ENCODE data around the gene ELMOD1. TPM values are rescaled to one million over a fixed set of nuclear protein-coding genes. Genes with fewer than 3 reads are reported as not detected.
"Not testable (repeated sequence)": the region's sequence is repeated elsewhere in the genome, so short reads cannot be mapped to it uniquely, and the experiment has no call there.

The ELMOD1 gene
- total RNA-seq, 3 donors from 2014 or later (not counting 1 experiment from before 2014, with no cell fraction given) = not detected

- Mint-ChIP-seq H3K4me1 (peaks cover 12 to 18% of the 10 kb centered on the region in 2 donors), H3K36me3 (no peaks in the 10 kb centered on the region)
Observed at GRCh38 chr11:107570015-107570414, 20.9 kb upstream of the ELMOD1 start.

GRCh38 chr11:107573438-107573837 lies 17.5 kb upstream of the ELMOD1 start:
- WGBS (ENCODE audit: insufficient coverage) = 70% methylated on average over 1 of the region's 1 CpG
- no peaks in the 10 kb centered on the region for H3K9me3 ChIP-seq (ENCODE audit: control insufficient read depth, insufficient read depth, low read length)
- no peak overlapping the region for H3K4me3 ChIP-seq (ENCODE audit: low read length)

More at GRCh38 chr11:107570015-107570414, 20.9 kb upstream of the ELMOD1 start:
- no peak overlapping the region for H3K4me3 Mint-ChIP-seq
- 90% methylated on average over 12 of the region's 12 CpGs for WGBS (ENCODE audit: insufficient coverage)
- H3K27me3 Mint-ChIP-seq (ENCODE audit: low read depth in 2 of 2) = peaks cover 17 to 34% of the 10 kb centered on the region in 2 donors
- DNase-seq = no peak
- TF ChIP-seq, protein P1, sequence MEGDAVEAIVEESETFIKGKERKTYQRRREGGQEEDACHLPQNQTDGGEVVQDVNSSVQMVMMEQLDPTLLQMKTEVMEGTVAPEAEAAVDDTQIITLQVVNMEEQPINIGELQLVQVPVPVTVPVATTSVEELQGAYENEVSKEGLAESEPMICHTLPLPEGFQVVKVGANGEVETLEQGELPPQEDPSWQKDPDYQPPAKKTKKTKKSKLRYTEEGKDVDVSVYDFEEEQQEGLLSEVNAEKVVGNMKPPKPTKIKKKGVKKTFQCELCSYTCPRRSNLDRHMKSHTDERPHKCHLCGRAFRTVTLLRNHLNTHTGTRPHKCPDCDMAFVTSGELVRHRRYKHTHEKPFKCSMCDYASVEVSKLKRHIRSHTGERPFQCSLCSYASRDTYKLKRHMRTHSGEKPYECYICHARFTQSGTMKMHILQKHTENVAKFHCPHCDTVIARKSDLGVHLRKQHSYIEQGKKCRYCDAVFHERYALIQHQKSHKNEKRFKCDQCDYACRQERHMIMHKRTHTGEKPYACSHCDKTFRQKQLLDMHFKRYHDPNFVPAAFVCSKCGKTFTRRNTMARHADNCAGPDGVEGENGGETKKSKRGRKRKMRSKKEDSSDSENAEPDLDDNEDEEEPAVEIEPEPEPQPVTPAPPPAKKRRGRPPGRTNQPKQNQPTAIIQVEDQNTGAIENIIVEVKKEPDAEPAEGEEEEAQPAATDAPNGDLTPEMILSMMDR (IDR thresholded peaks at IDR 0.05) = no peak
- Histone ChIP-seq H3K4me3 (ENCODE audit: low read length) (no peak overlapping the region), H3K27ac (ENCODE audit: low read length) (no peak overlapping the region), H3K9me3 (ENCODE audit: control insufficient read depth, insufficient read depth, low read length) (no peaks in the 10 kb centered on the region), H3K36me3 (ENCODE audit: control insufficient read depth, insufficient read depth, low read length) (no peaks in the 10 kb centered on the region), H3K4me1 (ENCODE audit: control insufficient read depth, insufficient read depth, low read length) (peaks cover 12% of the 10 kb centered on the region), H3K27me3 (ENCODE audit: control insufficient read depth, insufficient read depth, low read length) (no peaks in the 10 kb centered on the region)
- H3K9me3 Mint-ChIP-seq = no peaks in the 10 kb centered on the region
- ATAC-seq = no peak
- intact Hi-C loops (cut with micrococcal nuclease) = no loop called here
- H3K27ac Mint-ChIP-seq = no peak overlapping the region

GRCh38 chr11:107576497-107577345 lies 14.2 kb upstream of the ELMOD1 start:
- not testable (repeated sequence) for H3K4me3 ChIP-seq (ENCODE audit: low read length); H3K4me1 Mint-ChIP-seq; H3K27ac ChIP-seq (ENCODE audit: low read length); H3K4me1 ChIP-seq (ENCODE audit: control insufficient read depth, insufficient read depth, low read length); H3K27ac Mint-ChIP-seq; H3K9me3 Mint-ChIP-seq; H3K4me3 Mint-ChIP-seq; H3K36me3 Mint-ChIP-seq; H3K27me3 ChIP-seq (ENCODE audit: control insufficient read depth, insufficient read depth, low read length); H3K9me3 ChIP-seq (ENCODE audit: control insufficient read depth, insufficient read depth, low read length); H3K36me3 ChIP-seq (ENCODE audit: control insufficient read depth, insufficient read depth, low read length)
- ATAC-seq = peak in 2 of 3 donors; percentile 48 to 55
- peak in 1 of 2 donors; percentile 69 for DNase-seq
- intact Hi-C loops (cut with micrococcal nuclease) = loop anchor here (2.0 kb wide), 1 partner anchor 106 kb away; no protein-coding TSS in a partner anchor
- TF ChIP-seq, protein P1 (IDR thresholded peaks at IDR 0.05) = peak; percentile 58
- 40% methylated on average over 2 of the region's 2 CpGs for WGBS (ENCODE audit: insufficient coverage)
- peaks cover 17 to 31% of the 10 kb centered on the region in 2 donors for H3K27me3 Mint-ChIP-seq (ENCODE audit: low read depth in 2 of 2)

More at GRCh38 chr11:107573438-107573837, 17.5 kb upstream of the ELMOD1 start:
- H3K27ac Mint-ChIP-seq = no peak overlapping the region
- Histone ChIP-seq H3K36me3 (ENCODE audit: control insufficient read depth, insufficient read depth, low read length) (no peaks in the 10 kb centered on the region), H3K4me1 (ENCODE audit: control insufficient read depth, insufficient read depth, low read length) (no peaks in the 10 kb centered on the region), H3K27me3 (ENCODE audit: control insufficient read depth, insufficient read depth, low read length) (no peaks in the 10 kb centered on the region), H3K27ac (ENCODE audit: low read length) (no peak overlapping the region)
- ATAC-seq (no peak), DNase-seq (no peak)
- H3K4me1 Mint-ChIP-seq = no peaks in the 10 kb centered on the region
- TF ChIP-seq, protein P1 (IDR thresholded peaks at IDR 0.05) = no peak
- H3K4me3 Mint-ChIP-seq = no peak overlapping the region
- intact Hi-C loops (cut with micrococcal nuclease) = no loop called here
- peaks cover 17 to 35% of the 10 kb centered on the region in 2 donors for H3K27me3 Mint-ChIP-seq (ENCODE audit: low read depth in 2 of 2)
- no peaks in the 10 kb centered on the region for H3K9me3 Mint-ChIP-seq
- H3K36me3 Mint-ChIP-seq = no peaks in the 10 kb centered on the region
